Astrocyte of the cerebellum (primary cell): ENCODE results near the gene CDKL4.
"Not testable (repeated sequence)": the region's sequence is repeated elsewhere in the genome, so short reads cannot be mapped to it uniquely, and the experiment has no call there.

Experiments
- DNase-seq: peaks from one replicate; pipeline ENCODE4 v3.0.0-alpha.2; 2011; ENCODE audit warnings: low read depth
- H3K4me3 ChIP-seq: 2 replicates; pipeline ENCODE4 v1.5.1; 2011; ENCODE audit warnings: mild to moderate bottlenecking, low read depth, low read length, moderate library complexity
- in situ Hi-C: cut with HindIII; loops from 2 replicates; pipeline ENCODE4 v1.10.0; 2017; ENCODE audit warnings: low sequenced_read_pairs
- TF ChIP-seq, protein P1 (sequence below): IDR thresholded peaks from 2 replicates; pipeline ENCODE4 v1.5.1; 2012; ENCODE audit warnings: low read length, low read depth, moderate library complexity, mild to moderate bottlenecking; ENCODE audit errors: missing control alignments

CDKL4 gene

DNA sequence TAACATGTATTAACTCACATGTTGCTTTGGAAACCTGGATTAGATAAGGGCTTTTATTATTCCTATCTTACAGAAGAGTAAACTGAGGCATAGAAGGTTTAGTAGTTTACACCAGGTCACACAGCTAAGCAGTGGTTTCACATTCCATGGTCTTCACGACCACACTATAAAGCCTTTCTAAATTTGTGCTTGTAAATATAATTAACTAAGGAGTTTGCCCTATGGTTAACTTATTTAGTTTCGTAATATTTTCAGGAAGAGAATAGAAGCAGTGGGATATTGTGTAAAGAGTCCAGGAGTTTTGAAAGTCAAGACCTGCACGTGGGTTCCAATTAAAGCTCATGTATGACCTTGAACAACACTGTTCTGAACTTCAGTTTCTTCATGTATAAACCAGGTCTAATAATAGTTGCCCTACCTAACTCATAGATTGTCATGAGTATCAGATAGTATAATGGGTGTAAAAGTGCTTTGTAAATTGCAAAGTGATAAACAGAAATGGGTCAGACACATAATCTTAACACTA lies 103.4 kb downstream of the CDKL4 start:
- in situ Hi-C loops, result no loop called here
- no peak overlapping the region for H3K4me3 ChIP-seq
- DNase-seq, result no peak
- TF ChIP-seq, protein P1, sequence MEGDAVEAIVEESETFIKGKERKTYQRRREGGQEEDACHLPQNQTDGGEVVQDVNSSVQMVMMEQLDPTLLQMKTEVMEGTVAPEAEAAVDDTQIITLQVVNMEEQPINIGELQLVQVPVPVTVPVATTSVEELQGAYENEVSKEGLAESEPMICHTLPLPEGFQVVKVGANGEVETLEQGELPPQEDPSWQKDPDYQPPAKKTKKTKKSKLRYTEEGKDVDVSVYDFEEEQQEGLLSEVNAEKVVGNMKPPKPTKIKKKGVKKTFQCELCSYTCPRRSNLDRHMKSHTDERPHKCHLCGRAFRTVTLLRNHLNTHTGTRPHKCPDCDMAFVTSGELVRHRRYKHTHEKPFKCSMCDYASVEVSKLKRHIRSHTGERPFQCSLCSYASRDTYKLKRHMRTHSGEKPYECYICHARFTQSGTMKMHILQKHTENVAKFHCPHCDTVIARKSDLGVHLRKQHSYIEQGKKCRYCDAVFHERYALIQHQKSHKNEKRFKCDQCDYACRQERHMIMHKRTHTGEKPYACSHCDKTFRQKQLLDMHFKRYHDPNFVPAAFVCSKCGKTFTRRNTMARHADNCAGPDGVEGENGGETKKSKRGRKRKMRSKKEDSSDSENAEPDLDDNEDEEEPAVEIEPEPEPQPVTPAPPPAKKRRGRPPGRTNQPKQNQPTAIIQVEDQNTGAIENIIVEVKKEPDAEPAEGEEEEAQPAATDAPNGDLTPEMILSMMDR, result no peak

DNA sequence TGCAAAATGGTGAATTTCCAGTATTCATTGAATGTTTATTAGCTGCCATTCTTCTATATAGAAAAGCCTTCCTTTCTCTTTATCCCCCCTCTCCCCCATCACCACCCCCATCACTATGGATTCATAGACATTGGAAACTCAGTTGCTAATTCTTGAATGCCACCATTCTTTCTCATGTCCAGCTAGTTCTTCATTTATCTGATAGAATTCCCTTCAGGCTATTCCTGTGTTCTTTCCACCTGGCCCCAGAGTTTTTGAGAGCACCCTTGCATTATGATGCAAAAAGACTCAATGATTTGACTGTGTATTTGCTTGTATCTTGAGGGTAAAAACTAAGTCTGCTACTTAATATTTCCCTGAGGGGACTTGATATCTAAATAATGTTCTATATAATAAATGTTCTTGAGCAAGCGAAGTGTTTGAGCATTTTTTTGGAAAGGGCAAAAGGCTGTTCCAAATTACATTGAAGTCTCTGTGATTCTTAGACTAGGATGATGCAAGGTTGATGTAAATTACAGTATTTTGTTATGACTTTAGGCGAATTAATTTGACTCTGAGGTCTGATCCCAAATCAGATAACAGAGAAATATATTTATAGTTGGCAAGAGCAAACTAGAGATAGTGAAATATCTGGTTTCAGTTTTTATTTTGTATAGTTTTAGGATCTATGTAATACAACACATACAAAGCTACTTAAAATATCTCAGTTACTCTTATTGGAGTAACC lies 104.1 kb downstream of the CDKL4 start:
- DNase-seq, result no peak
- in situ Hi-C loops, result no loop called here
- TF ChIP-seq, protein P1, result no peak
- H3K4me3 ChIP-seq, result no peak overlapping the region

DNA sequence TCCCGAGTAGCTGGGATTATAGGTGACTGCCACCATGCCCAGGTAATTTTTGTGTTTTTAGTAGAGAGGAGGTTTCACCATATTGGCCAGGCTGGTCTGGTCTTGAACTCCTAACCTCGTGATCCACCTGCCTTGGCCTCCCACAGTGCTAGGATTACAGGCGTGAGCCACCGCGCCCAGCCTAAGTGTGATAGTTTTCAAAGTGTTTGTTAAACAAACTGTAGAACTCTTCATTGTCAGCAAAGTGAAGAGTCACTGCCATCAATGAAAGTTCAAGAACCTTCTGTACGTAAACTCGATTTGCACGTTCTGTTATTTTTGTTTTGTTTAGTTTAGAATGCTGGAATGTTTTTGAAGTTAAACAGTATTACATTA lies 104.9 kb downstream of the CDKL4 start:
- no peak for DNase-seq
- in situ Hi-C loops, result no loop called here
- TF ChIP-seq, protein P1, result no peak
- no peak overlapping the region for H3K4me3 ChIP-seq

DNA sequence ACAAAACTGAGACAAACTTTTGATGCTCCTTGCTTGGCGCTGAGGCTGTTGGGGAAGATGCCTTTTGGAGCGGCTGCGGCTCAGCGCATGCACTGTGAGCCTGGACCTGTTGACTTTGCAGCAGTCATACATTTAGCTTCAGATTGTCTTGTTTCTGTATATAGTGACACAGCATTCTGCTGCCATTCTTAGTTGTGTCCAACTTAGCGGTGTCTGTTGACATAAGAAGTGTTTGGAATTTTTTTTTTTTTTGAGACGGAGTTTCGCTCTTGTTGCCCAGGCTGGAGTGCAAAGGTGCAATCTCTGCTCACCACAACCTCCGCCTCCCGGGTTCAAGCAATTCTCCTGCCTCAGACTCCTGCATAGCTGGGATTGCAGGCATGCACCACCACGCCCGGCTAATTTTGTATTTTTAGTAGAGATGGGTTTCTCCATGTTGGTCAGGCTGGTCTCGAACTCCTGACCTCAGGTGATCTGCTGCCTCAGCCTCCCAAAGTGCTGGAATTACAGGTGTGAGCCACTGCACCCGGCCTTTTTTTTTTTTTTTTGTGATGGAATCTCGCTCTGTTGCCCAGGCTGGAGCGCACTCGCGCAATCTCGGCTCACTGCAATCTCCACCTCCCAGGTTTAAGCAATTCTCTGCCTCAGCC lies 105.5 kb downstream of the CDKL4 start:
- in situ Hi-C loops, DNase-seq, H3K4me3 ChIP-seq: not testable (repeated sequence)

DNA sequence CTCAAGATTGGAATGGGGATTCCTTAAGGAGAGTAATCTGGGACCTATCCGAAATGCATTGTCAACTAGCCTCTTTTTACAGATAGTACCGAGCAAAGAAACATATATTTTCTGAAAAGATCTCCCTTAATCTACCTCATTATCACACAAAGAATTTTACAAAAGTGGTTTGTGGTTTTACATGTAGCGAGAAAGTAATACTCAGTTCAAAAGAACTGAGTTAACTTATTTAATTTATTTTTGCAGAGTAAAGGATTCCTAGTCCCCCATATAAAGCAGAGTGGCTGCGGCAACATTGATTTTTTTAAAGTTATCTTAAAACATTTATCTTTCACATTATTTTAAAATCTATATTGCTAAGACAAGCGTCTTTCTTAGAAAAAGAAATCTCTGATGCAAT lies 107.0 kb downstream of the CDKL4 start:
- in situ Hi-C loops, result no loop called here
- no peak overlapping the region for H3K4me3 ChIP-seq
- TF ChIP-seq, protein P1, result no peak
- no peak for DNase-seq

DNA sequence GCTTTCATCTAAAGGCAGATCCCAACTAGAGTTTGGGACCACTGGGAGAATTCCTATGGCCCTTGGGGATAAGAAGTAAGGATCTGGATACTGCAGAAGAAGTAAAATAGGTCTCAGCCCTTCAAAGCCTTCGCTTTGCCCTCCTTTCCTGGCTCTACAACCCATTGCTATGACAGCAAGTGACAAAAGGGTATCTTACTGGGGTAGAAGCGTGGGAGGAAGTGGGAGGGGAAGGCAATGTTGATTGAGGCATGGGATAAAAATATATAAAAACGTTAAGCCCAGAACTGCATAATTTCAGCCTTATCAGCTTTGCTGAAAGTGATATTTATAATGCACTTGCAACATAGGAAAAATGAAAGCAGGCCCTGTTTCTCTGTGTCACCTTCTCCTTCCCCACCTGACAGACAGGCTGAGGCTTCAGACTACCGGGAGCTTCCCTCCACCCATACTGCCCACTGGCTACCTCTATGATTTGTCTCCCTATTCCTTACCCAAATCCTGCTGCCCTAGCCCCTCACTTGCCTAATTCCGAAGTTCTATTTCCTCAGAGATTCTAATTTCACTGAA lies 108.0 kb downstream of the CDKL4 start:
- in situ Hi-C loops, result no loop called here
- no peak for DNase-seq
- no peak overlapping the region for H3K4me3 ChIP-seq

More for the DNA sequence above, 108.0 kb downstream of the CDKL4 start:
- TF ChIP-seq, protein P1, result no peak
